H1 (cell line): ENCODE results near the gene SERAC1. TPM values are rescaled to one million over a fixed set of nuclear protein-coding genes. Genes with fewer than 3 reads are reported as not detected.

Experiments
- CTCF ChIA-PET: fragments of 300-600 bp; sonication (Branson Sonifier 250); formaldehyde crosslinking; loops from one replicate; lab custom pipeline; 2021; ENCODE audit not compliant: partially characterized antibody; lab: Charles Lee
- POLR2A ChIA-PET: fragments of 300-600 bp; sonication (Branson Sonifier 250); formaldehyde crosslinking; loops from one replicate; lab custom pipeline; 2021; ENCODE audit warnings: inconsistent platforms; ENCODE audit not compliant: partially characterized antibody; lab: Charles Lee
- DNase-seq, 2 experiments: peaks; one replicate each; pipeline versions ENCODE4 v3.0.0 to v3.0.0-alpha.2; 2010 to 2022; ENCODE audit warnings: low spot score in 2 of 2, low read depth in 1 of 2, mixed read lengths in 1 of 2
- FAIRE-seq: peaks from 2 replicates; lab custom pipeline; 2011; peaks lifted over from hg19 to GRCh38; lab: Jason Lieb, UNC
- H2AFZ ChIP-seq: 2 replicates; pipeline ENCODE4 v1.8.1; 2012; ENCODE audit warnings: low read length, inconsistent platforms
- H2AK5ac ChIP-seq: 2 replicates; pipeline ENCODE4 v1.6.1; 2013; ENCODE audit warnings: low read depth, low read length
- H2BK120ac ChIP-seq: replicated peaks from 2 replicates; pipeline ENCODE3; 2013; ENCODE audit warnings: low read depth, low read length, inconsistent platforms
- H2BK12ac ChIP-seq: 2 replicates; pipeline ENCODE4 v1.6.1; 2013; ENCODE audit warnings: low read depth, low read length
- H2BK15ac ChIP-seq: 2 replicates; pipeline ENCODE4 v1.6.1; 2013; ENCODE audit warnings: low read length
- H2BK20ac ChIP-seq: 2 replicates; pipeline ENCODE4 v1.6.1; 2013; ENCODE audit warnings: low read length
- H2BK5ac ChIP-seq: 2 replicates; pipeline ENCODE4 v1.6.1; 2013; ENCODE audit warnings: low read depth, low read length
- H3K14ac ChIP-seq: 2 replicates; pipeline ENCODE4 v1.6.1; 2013; ENCODE audit warnings: inconsistent platforms; ENCODE audit not compliant: insufficient read length
- H3K18ac ChIP-seq: 2 replicates; pipeline ENCODE4 v1.6.1; 2013; ENCODE audit warnings: low read length; ENCODE audit errors: extremely low read depth
- H3K23ac ChIP-seq: 2 replicates; pipeline ENCODE4 v1.6.1; 2013; ENCODE audit warnings: inconsistent platforms; ENCODE audit not compliant: insufficient read length
- H3K23me2 ChIP-seq: 2 replicates; pipeline ENCODE4 v1.6.1; 2013; ENCODE audit warnings: low read depth, low read length
- H3K27ac ChIP-seq: 2 replicates; pipeline ENCODE4 v1.6.1; 2011; ENCODE audit warnings: low read depth, low read length, inconsistent platforms
- H3K27me3 ChIP-seq, 4 experiments: replicated peaks in 1 of 4; 1 replicate in 1 of 4; 2 replicates in 3 of 4; pipeline versions ENCODE4 v1.6.1 to v1.8.1; 2011 to 2013; ENCODE audit warnings: low read length in 3 of 4, mild to moderate bottlenecking in 3 of 4, inconsistent platforms in 2 of 4, mixed read lengths in 2 of 4, moderate library complexity in 1 of 4; ENCODE audit not compliant: control insufficient read depth in 3 of 4, insufficient read depth in 3 of 4; ENCODE audit errors: extremely low read depth in 1 of 4
- H3K36me3 ChIP-seq, 4 experiments: 2 replicates each; pipeline versions ENCODE4 v1.6.1 to v1.8.1; 2011 to 2013; ENCODE audit warnings: mild to moderate bottlenecking in 4 of 4, low read length in 3 of 4, moderate library complexity in 2 of 4, control low read depth in 1 of 4, inconsistent platforms in 1 of 4; ENCODE audit not compliant: insufficient read depth in 4 of 4, control insufficient read depth in 2 of 4
- H3K4ac ChIP-seq: replicated peaks from 2 replicates; pipeline ENCODE3; 2013; ENCODE audit warnings: low read length, low read depth, mixed read lengths, inconsistent platforms; ENCODE audit not compliant: insufficient read length
- H3K4me1 ChIP-seq, 4 experiments: replicated peaks in 1 of 4; 1 replicate in 1 of 4; 2 replicates in 3 of 4; pipeline versions ENCODE4 v1.6.1 to v1.8.1; 2011 to 2013; ENCODE audit warnings: low read length in 3 of 4, inconsistent platforms in 2 of 4, mixed read lengths in 1 of 4; ENCODE audit not compliant: insufficient read depth in 4 of 4, control insufficient read depth in 3 of 4
- H3K4me2 ChIP-seq, 2 experiments: 2 replicates each; pipeline versions ENCODE4 v1.6.1 to v1.8.1; 2011 to 2013; ENCODE audit warnings: low read depth in 2 of 2, low read length in 2 of 2, control low read depth in 1 of 2, inconsistent platforms in 1 of 2, mild to moderate bottlenecking in 1 of 2; ENCODE audit not compliant: insufficient read depth in 1 of 2
- H3K4me3 ChIP-seq, 4 experiments: fragments of 200-600, 300-600 bp in 1 of 4; sonication (generic), shearing (Covaris generic), sonication (Bioruptor Twin) in 1 of 4; 2 replicates each; pipeline versions ENCODE4 v1.5.1 to v1.8.1; 2011 to 2016; ENCODE audit warnings: low read length in 4 of 4, low read depth in 3 of 4, control low read depth in 2 of 4, inconsistent platforms in 2 of 4, mild to moderate bottlenecking in 2 of 4, mixed read lengths in 1 of 4, moderate library complexity in 1 of 4; ENCODE audit not compliant: insufficient read depth in 2 of 4; ENCODE audit errors: extremely low read depth in 1 of 4
- H3K56ac ChIP-seq: replicated peaks from 2 replicates; pipeline ENCODE3; 2013; ENCODE audit warnings: low read depth, mild to moderate bottlenecking, mixed read lengths, low read length, inconsistent platforms; ENCODE audit not compliant: insufficient read length
- H3K79me1 ChIP-seq: 2 replicates; pipeline ENCODE4 v1.6.1; 2013; ENCODE audit warnings: low read depth, low read length, control low read depth
- H3K79me2 ChIP-seq, 2 experiments: 2 replicates each; pipeline versions ENCODE4 v1.6.1 to v1.8.1; 2012 to 2013; ENCODE audit warnings: low read length in 2 of 2, mild to moderate bottlenecking in 2 of 2, inconsistent platforms in 1 of 2; ENCODE audit not compliant: insufficient read depth in 2 of 2, control insufficient read depth in 1 of 2
- H3K9ac ChIP-seq, 4 experiments: replicated peaks in 1 of 4; 1 replicate in 1 of 4; 2 replicates in 3 of 4; pipeline versions ENCODE4 v1.6.1 to v1.8.1; 2011 to 2013; ENCODE audit warnings: low read depth in 3 of 4, low read length in 3 of 4, control low read depth in 2 of 4, mild to moderate bottlenecking in 2 of 4, moderate library complexity in 2 of 4, inconsistent platforms in 1 of 4; ENCODE audit errors: extremely low read depth in 1 of 4
- H3K9me3 ChIP-seq, 2 experiments: 2 replicates each; pipeline versions ENCODE4 v1.6.1 to v1.8.1; 2012 to 2013; ENCODE audit warnings: mild to moderate bottlenecking in 2 of 2, moderate library complexity in 2 of 2, control low read depth in 1 of 2, inconsistent platforms in 1 of 2, low read depth in 1 of 2, low read length in 1 of 2, mixed read lengths in 1 of 2; ENCODE audit not compliant: insufficient read depth in 2 of 2
- H4K20me1 ChIP-seq, 2 experiments: replicated peaks in 1 of 2; 2 replicates each; pipeline versions ENCODE3 to v1.8.1; 2011 to 2013; ENCODE audit warnings: inconsistent platforms in 2 of 2, low read length in 2 of 2, mild to moderate bottlenecking in 1 of 2; ENCODE audit not compliant: insufficient read depth in 2 of 2, control insufficient read depth in 1 of 2
- H4K5ac ChIP-seq: 2 replicates; pipeline ENCODE4 v1.6.1; 2013; ENCODE audit warnings: low read length, low read depth, mixed read lengths, inconsistent platforms; ENCODE audit not compliant: insufficient read length
- H4K8ac ChIP-seq: 2 replicates; pipeline ENCODE4 v1.8.0; 2013; ENCODE audit warnings: mild to moderate bottlenecking, moderate library complexity, low read length, inconsistent platforms; ENCODE audit not compliant: insufficient read depth; ENCODE audit errors: extremely low read depth
- H4K91ac ChIP-seq: replicated peaks from 2 replicates; pipeline ENCODE3; 2013; ENCODE audit warnings: low read length, mixed read lengths, inconsistent platforms; ENCODE audit not compliant: insufficient read length
- BRCA1 ChIP-seq: IDR thresholded peaks from 2 replicates; pipeline ENCODE4 v1.6.1; 2012; ENCODE audit warnings: low read depth, low read length, improper control_type of control experiment
- CBX8 ChIP-seq: fragments of 300-800, 300-1000 bp; sonication (generic); IDR thresholded peaks from 2 replicates; pipeline ENCODE4 v1.7.1; 2016; ENCODE audit warnings: low read depth, low read length, borderline replicate concordance
- CHD1 ChIP-seq: IDR thresholded peaks from 2 replicates; pipeline ENCODE4 v1.6.1; 2012; ENCODE audit warnings: low read depth, low read length, improper control_type of control experiment
- CHD2 ChIP-seq: IDR thresholded peaks from 2 replicates; pipeline ENCODE4 v1.6.1; 2012; ENCODE audit warnings: low read length, improper control_type of control experiment
- KDM1A ChIP-seq: fragments of 200-600, 300-600 bp; sonication (generic); IDR thresholded peaks from 2 replicates; pipeline ENCODE4 v1.7.1; 2016; ENCODE audit warnings: mild to moderate bottlenecking, low read length, borderline replicate concordance
- POU5F1 ChIP-seq: IDR thresholded peaks from 2 replicates; pipeline ENCODE4 v1.6.1; 2011; ENCODE audit warnings: low read depth, mild to moderate bottlenecking, low read length, moderate library complexity
- RBBP5 ChIP-seq: IDR thresholded peaks from 2 replicates; pipeline ENCODE4 v1.7.1; 2012; ENCODE audit warnings: low read depth, mild to moderate bottlenecking, inconsistent platforms, low read length, moderate library complexity, borderline replicate concordance
- SIRT6 ChIP-seq: IDR thresholded peaks from one replicate; pipeline ENCODE4 v1.7.1; 2012; ENCODE audit warnings: low read length, inconsistent platforms
- TEAD4 ChIP-seq: IDR thresholded peaks from 2 replicates; pipeline ENCODE4 v1.6.1; 2012; ENCODE audit warnings: low read depth, low read length, inconsistent platforms, mixed read lengths
- WGBS, 2 experiments: shearing (Covaris generic) in 1 of 2; methylation state at CpG; one replicate each; pipeline versions ENCODE4 v1.1.6 to v1.1.7; 2013 to 2015; ENCODE audit warnings: low lambda C conversion rate in 2 of 2, mixed read lengths in 2 of 2, inconsistent platforms in 1 of 2, low coverage in 1 of 2, missing lambda C conversion rate in 1 of 2; ENCODE audit not compliant: insufficient replicate concordance in 2 of 2, insufficient coverage in 1 of 2, insufficient read length in 1 of 2; ENCODE audit errors: extremely low coverage in 1 of 2, missing lambda C conversion rate in 1 of 2; 5-methylcytosine and 5-hydroxymethylcytosine counted together
- polyA plus RNA-seq, 7 experiments: library from polyadenylated mRNA; depleted of rRNA in 3 of 7; stranded (reverse) in 5 of 7; unstranded in 2 of 7; fragments of >200 nt in 5 of 7; fragments of 200-250 nt in 2 of 7; gene quantifications; 1 replicate in 5 of 7; 2 replicates in 1 of 7; 4 replicates in 1 of 7; pipeline versions ENCODE4 v1.2.1 to v1.2.3, GENCODE V29; 2011 to 2013; ENCODE audit warnings: missing spikeins in 2 of 7, mixed read lengths in 2 of 7
- total RNA-seq: library from RNA; stranded (reverse); fragmentation: NEBNext Ultra II Directional; extraction: Animal tissue kit (Norgen Biotek cat#: 25700); gene quantifications from 2 replicates; pipeline ENCODE4 v1.2.1, GENCODE V29; 2021

SERAC1 gene
- total and polyA plus RNA-seq, 2 of the 8 experiments (the other 6 are each of a cell fraction or from before 2014, with no cell fraction given), result 7.3 to 9.0 TPM

DNA sequence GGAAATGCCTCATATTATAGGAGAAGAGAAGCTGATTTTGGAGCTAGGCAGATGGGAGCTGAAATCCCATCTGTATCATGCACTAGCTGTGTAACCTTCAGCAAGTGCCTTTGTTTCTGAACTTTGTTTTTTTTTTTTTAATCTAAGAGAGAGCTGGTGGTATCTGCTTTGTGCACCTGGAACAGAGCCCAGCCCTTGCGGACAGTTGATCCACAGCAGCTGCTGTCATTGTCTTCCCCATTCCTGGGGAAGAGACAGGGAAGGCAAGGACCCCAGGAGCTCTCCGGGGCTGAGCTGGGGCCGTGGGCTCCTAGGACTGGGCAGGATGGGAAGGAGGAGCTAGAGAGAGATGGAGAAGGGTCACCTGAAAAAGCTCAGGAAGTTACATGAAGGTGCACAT is 94.3 kb downstream of the SERAC1 start:
- H3K79me1 ChIP-seq, result no peaks in the 10 kb centered on the region
- no peak overlapping the region for H3K14ac ChIP-seq
- no peak overlapping the region for H3K56ac ChIP-seq
- no peak overlapping the region for H2BK12ac ChIP-seq
- H2AFZ ChIP-seq, result no peak overlapping the region
- H3K4me2 ChIP-seq, result no peak overlapping the region
- ChIA-PET POLR2A (no interaction called here), CTCF (interaction anchor here (0.5 to 7.8 kb wide), 8 partner anchors 12 to 172 kb away, joined by 3 to 54 read pairs (median 4); no protein-coding TSS in a partner anchor)
- no peak overlapping the region for H3K4me3 ChIP-seq
- no peak overlapping the region for H4K8ac ChIP-seq
- H2BK15ac ChIP-seq, result no peak overlapping the region
- peaks cover 0 to 2% (median under 1%) of the 10 kb centered on the region in 4 experiments; a peak in 2 of 8 replicates for H3K36me3 ChIP-seq
- DNase-seq (no peak), FAIRE-seq (no peak)
- 90% methylated on average over 3 of the region's 3 CpGs; no CpG with 5 or more reads in 1 of the 2 experiments for WGBS, 2 experiments
- no peak overlapping the region for H3K18ac ChIP-seq
- no peak overlapping the region for H2BK20ac ChIP-seq
- H2AK5ac ChIP-seq, result no peak overlapping the region
- H4K20me1 ChIP-seq, result peaks cover 0 to 4% of the 10 kb centered on the region in 2 experiments
- H2BK120ac ChIP-seq, result no peak overlapping the region
- no peak overlapping the region for H4K91ac ChIP-seq
- H3K23ac ChIP-seq, result no peak overlapping the region
- no peak overlapping the region for H3K4ac ChIP-seq
- peaks cover 0 to 1% (median 0%) of the 10 kb centered on the region in 4 experiments; a peak in 2 of 7 replicates for H3K4me1 ChIP-seq
- H3K27ac ChIP-seq, result no peak overlapping the region
- H4K5ac ChIP-seq, result no peak overlapping the region
- no peaks in the 10 kb centered on the region for H3K79me2 ChIP-seq
- H3K9ac ChIP-seq, result no peak overlapping the region
- no peaks in the 10 kb centered on the region for H3K9me3 ChIP-seq
- H2BK5ac ChIP-seq, result no peak overlapping the region
- no peaks in the 10 kb centered on the region for H3K27me3 ChIP-seq
- H3K23me2 ChIP-seq, result no peaks in the 10 kb centered on the region
- TF ChIP-seq CHD1, result no peak
- no peak for TF ChIP-seq SIRT6
- no peak for TF ChIP-seq CBX8
- TF ChIP-seq BRCA1, result no peak
- no peak for TF ChIP-seq RBBP5
- no peak for TF ChIP-seq CHD2
- no peak for TF ChIP-seq TEAD4
- no peak for TF ChIP-seq KDM1A
- TF ChIP-seq POU5F1, result no peak
